GM21367 (cell line): ENCODE results near the gene C22orf31.
A peak's percentile ranks its signal among the peaks of the same experiment; 100 is the strongest.

Experiments used
- ATAC-seq: cut with Tn5 transposase; IDR thresholded peaks from one replicate; pipeline ENCODE4 v1.9.1; 2021; ENCODE audit not compliant: unreplicated experiment

Gene C22orf31

GRCh38 chr22:29081517-29082236 is 20.0 kb upstream of the C22orf31 start:
- ATAC-seq = no peak

- no peak for ATAC-seq
Measured at GRCh38 chr22:29080106-29080975, 18.7 kb upstream of the C22orf31 start.

GRCh38 chr22:29079218-29079901 is 17.7 kb upstream of the C22orf31 start:
- no peak for ATAC-seq

GRCh38 chr22:29078869-29079207 is 17.2 kb upstream of the C22orf31 start:
- ATAC-seq = no peak

GRCh38 chr22:29078036-29078868 is 16.6 kb upstream of the C22orf31 start:
- ATAC-seq = no peak

GRCh38 chr22:29074276-29074772 is 12.7 kb upstream of the C22orf31 start:
- no peak for ATAC-seq

- no peak for ATAC-seq
Measured at GRCh38 chr22:29073618-29074275, 12.1 kb upstream of the C22orf31 start.

GRCh38 chr22:29072979-29073617 is 11.5 kb upstream of the C22orf31 start, which contains the start of gene KREMEN1:
Gene KREMEN1, plus strand, starts transcription at chr22:29073035. Its CDS starts 96 bp downstream, at chr22:29073131.
- ATAC-seq = no peak

GRCh38 chr22:29072193-29072978 is 10.8 kb upstream of the C22orf31 start:
- ATAC-seq = peak; percentile 75

- ATAC-seq = no peak
Measured at GRCh38 chr22:29071261-29072045, 9.8 kb upstream of the C22orf31 start.

- no peak for ATAC-seq
Measured at GRCh38 chr22:29070490-29070889, 8.9 kb upstream of the C22orf31 start.

GRCh38 chr22:29069463-29069862 is 7.8 kb upstream of the C22orf31 start:
- no peak for ATAC-seq

GRCh38 chr22:29065468-29066190 is 4.0 kb upstream of the C22orf31 start:
- ATAC-seq = no peak

- ATAC-seq = no peak
Measured at GRCh38 chr22:29062286-29062821, 723 bp upstream of the C22orf31 start.

GRCh38 chr22:29060931-29061330 is 700 bp downstream of the C22orf31 start:
- ATAC-seq = no peak

- ATAC-seq = no peak
Measured at GRCh38 chr22:29060251-29060869, 1.3 kb downstream of the C22orf31 start.

- no peak for ATAC-seq
Measured at GRCh38 chr22:29056472-29056871, 5.2 kb downstream of the C22orf31 start.
